Peyer's patch (tissue), 4 donors: Measurements from ENCODE around the gene PRAC1. TPM values are rescaled to one million over a fixed set of nuclear protein-coding genes. Genes with fewer than 3 reads are reported as not detected.
A peak's percentile ranks its signal among the peaks of the same experiment; 100 is the strongest.

Experiments
- DNase-seq, 3 donors: peaks; one replicate each; pipeline ENCODE4 v3.0.0-alpha.2; 2017 to 2019
- H3K27ac ChIP-seq, 4 donors: fragments of 200-600 bp; sonication (generic); one replicate each; pipeline ENCODE4 v1.5.1; 2016 to 2019
- H3K27me3 ChIP-seq, 2 donors: fragments of 200-600 bp; sonication (generic); one replicate each; pipeline ENCODE4 v1.5.1; 2019
- H3K36me3 ChIP-seq, 3 donors: fragments of 200-600 bp; sonication (generic); one replicate each; pipeline ENCODE4 v1.5.1; 2016 to 2019
- H3K4me1 ChIP-seq, 4 donors: fragments of 200-600 bp; sonication (generic); one replicate each; pipeline ENCODE4 v1.5.1; 2016 to 2019
- H3K4me3 ChIP-seq, 4 donors: fragments of 200-600 bp; sonication (generic); 1 replicate in 3 of 4; 2 replicates in 1 of 4; pipeline ENCODE4 v1.5.1; 2016 to 2019; ENCODE audit warnings: mild to moderate bottlenecking in 1 of 4
- H3K9me3 ChIP-seq, 4 donors: fragments of 200-600 bp; sonication (generic); one replicate each; pipeline ENCODE4 v1.5.1; 2016 to 2019; ENCODE audit warnings: mild to moderate bottlenecking in 1 of 4
- CTCF ChIP-seq, 6 experiments: fragments of 450-650 bp in 4 of 6; fragments of 200-600 bp in 2 of 6; sonication (generic) in 1 of 6; IDR thresholded peaks; one replicate each; pipeline ENCODE4 v1.5.1; 2017 to 2019; ENCODE audit warnings: antibody characterized with exemption in 6 of 6, mild to moderate bottlenecking in 3 of 6, moderate library complexity in 1 of 6
- POLR2A ChIP-seq, 2 donors: fragments of 450-650 bp; IDR thresholded peaks; one replicate each; pipeline ENCODE4 v1.5.1; 2017; ENCODE audit warnings: antibody characterized with exemption in 2 of 2, mild to moderate bottlenecking in 2 of 2, moderate library complexity in 2 of 2
- small RNA-seq, 2 donors: library from RNA; depleted of rRNA; stranded (forward); fragments of <200 nt; gene quantifications; one replicate each; pipeline ENCODE3, GENCODE V24; 2016
- total RNA-seq, 4 donors: library from RNA; depleted of rRNA; stranded (reverse); fragments of >200 nt; gene quantifications; one replicate each; pipeline ENCODE4 v1.1.0, GENCODE V29; 2016

Gene PRAC1
- total RNA-seq, 4 donors from 2014 or later, result not detected

DNA sequence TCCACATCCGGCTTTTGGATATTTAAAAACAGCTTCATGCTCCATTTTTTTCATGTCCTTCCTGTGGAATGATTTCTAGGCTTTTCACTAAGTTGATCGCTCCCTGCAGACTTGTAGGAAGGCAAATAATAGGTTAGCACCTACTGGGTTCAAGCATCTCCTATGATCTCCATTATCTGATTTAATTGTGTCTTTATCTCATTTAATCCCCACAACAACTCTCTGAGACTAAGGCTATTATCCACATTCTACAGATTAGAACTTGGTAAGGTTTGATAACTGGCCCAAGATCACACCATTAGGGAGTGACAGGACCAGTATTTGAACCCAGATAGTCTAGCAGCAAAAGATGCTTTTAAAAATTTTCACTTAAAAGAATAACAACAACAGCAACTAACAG lies 50.0 kb downstream of the PRAC1 start:
- Histone ChIP-seq H3K4me1 (peaks cover 0 to 9% (median 0%) of the 10 kb centered on the region in 4 donors), H3K27me3 (no peaks in the 10 kb centered on the region), H3K36me3 (no peaks in the 10 kb centered on the region), H3K9me3 (no peaks in the 10 kb centered on the region), H3K4me3 (no peak overlapping the region), H3K27ac (peak overlapping the region in 1 of 4 donors; percentile 8)
- no peak for DNase-seq
- TF ChIP-seq CTCF (IDR thresholded peaks at IDR 0.05) (no peak), POLR2A (IDR thresholded peaks at IDR 0.05) (no peak)

Small RNAs within 50 kb of the gene (small RNA-seq; reads per million reads assigned to genes)
- gene AC091179.2 (0 reads per million in 2 donors), gene COX6B1P2 (0 reads per million in 2 donors), gene MIR3185 (0 reads per million in 2 donors), gene RF02132 (0 reads per million in 2 donors), gene RF02133 (0 reads per million in 2 donors), gene RN7SL125P (0 reads per million in 2 donors)

Other genes starting within 250 kb of the PRAC1 start
- not detected for gene HOXB1, start 191.5 kb downstream of the PRAC1 start, total RNA-seq
- gene HOXB2, start 177.4 kb downstream of the PRAC1 start, total RNA-seq, result 1 to 10 TPM; 1.4 to 9.6 (median 4.1) TPM
- 1 to 10 TPM; 1.8 to 6.6 (median 5.1) TPM for gene HOXB4, start 144.2 kb downstream of the PRAC1 start, total RNA-seq
- 10 to 100 TPM; 37.0 to 89.3 (median 65.4) TPM for gene HOXB3, start 132.3 kb downstream of the PRAC1 start, total RNA-seq
- gene HOXB5, start 128.7 kb downstream of the PRAC1 start, total RNA-seq, result 10 to 100 TPM in 3 of 4 donors, 1 to 10 TPM in 1; 7.7 to 22.5 (median 15.0) TPM
- gene HOXB6, start 117.5 kb downstream of the PRAC1 start, total RNA-seq, result 10 to 100 TPM; 34.3 to 98.4 (median 66.7) TPM
- gene HOXB7, start 111.5 kb downstream of the PRAC1 start, total RNA-seq, result 10 to 100 TPM; 10.7 to 22.8 (median 19.0) TPM
- gene HOXB8, start 107.2 kb downstream of the PRAC1 start, total RNA-seq, result 10 to 100 TPM in 3 of 4 donors, 1 to 10 TPM in 1; 1.8 to 21.2 (median 14.9) TPM
- 10 to 100 TPM; 13.7 to 47.5 (median 24.9) TPM for gene HOXB9, start 96.2 kb downstream of the PRAC1 start, total RNA-seq
- not detected for gene PRAC2, start 667 bp upstream of the PRAC1 start, total RNA-seq
- gene HOXB13, start 6.2 kb upstream of the PRAC1 start, total RNA-seq, result under 1 TPM in 1 of 4 donors, not detected in 3; 0.54 TPM
- gene TTLL6, start 94.7 kb upstream of the PRAC1 start, total RNA-seq, result 1 to 10 TPM in 3 of 4 donors, not detected in 1; 1.1 to 7.5 (median 1.5) TPM
- 100 to 1,000 TPM; 124 to 334 (median 163) TPM for gene CALCOCO2, start 108.5 kb upstream of the PRAC1 start, total RNA-seq
- 100 to 1,000 TPM in 3 of 4 donors, 10 to 100 TPM in 1; 56.1 to 126 (median 109) TPM for gene ATP5MC1, start 170.3 kb upstream of the PRAC1 start, total RNA-seq
- gene UBE2Z, start 185.9 kb upstream of the PRAC1 start, total RNA-seq, result 10 to 100 TPM; 42.9 to 58.0 (median 49.8) TPM
- 10 to 100 TPM; 60.2 to 80.9 (median 66.4) TPM for gene SNF8, start 222.3 kb upstream of the PRAC1 start, total RNA-seq
- not detected for gene GIP, start 246.1 kb upstream of the PRAC1 start, total RNA-seq